ENCODE measurements around the gene PDE3B.

Gene PDE3B

DNA sequence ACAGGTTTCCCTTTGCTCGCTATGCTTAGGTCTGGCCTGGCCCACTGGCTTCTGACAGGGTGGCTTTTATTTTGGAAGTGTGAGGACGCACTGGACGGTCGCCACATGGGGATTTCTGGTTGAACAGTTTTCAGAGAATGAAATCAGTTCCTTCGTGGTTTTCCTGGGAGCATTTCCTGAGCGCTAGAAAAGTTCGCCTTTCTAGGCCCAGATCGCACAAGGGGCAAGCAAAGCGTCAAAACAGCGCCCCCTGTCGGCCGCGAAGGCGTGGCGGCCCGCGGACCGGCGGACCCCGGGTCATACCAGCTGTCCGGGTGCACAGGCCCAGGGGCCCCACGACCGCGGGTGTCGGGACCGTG is 261.1 kb downstream of the PDE3B start:
- ATAC-seq, result no peak
- no peak for TF ChIP-seq OSR1 (CRISPR knock-in tag; IDR thresholded peaks at IDR 0.05)
- TF ChIP-seq PPARA (CRISPR knock-in tag; IDR thresholded peaks at IDR 0.05; ENCODE audit: borderline replicate concordance), result no peak
- no peak for TF ChIP-seq ZNF8 (CRISPR knock-in tag; IDR thresholded peaks at IDR 0.05)
- no peak for TF ChIP-seq BACH2 (CRISPR knock-in tag; IDR thresholded peaks at IDR 0.05; ENCODE audit: borderline replicate concordance)
- no peak for TF ChIP-seq ESRRG (CRISPR knock-in tag; IDR thresholded peaks at IDR 0.05)
- TF ChIP-seq, protein P1, sequence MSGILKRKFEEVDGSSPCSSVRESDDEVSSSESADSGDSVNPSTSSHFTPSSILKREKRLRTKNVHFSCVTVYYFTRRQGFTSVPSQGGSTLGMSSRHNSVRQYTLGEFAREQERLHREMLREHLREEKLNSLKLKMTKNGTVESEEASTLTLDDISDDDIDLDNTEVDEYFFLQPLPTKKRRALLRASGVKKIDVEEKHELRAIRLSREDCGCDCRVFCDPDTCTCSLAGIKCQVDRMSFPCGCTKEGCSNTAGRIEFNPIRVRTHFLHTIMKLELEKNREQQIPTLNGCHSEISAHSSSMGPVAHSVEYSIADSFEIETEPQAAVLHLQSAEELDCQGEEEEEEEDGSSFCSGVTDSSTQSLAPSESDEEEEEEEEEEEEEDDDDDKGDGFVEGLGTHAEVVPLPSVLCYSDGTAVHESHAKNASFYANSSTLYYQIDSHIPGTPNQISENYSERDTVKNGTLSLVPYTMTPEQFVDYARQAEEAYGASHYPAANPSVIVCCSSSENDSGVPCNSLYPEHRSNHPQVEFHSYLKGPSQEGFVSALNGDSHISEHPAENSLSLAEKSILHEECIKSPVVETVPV (CRISPR knock-in tag; IDR thresholded peaks at IDR 0.05), result no peak
- no peak for TF ChIP-seq ZFP30 (CRISPR knock-in tag; IDR thresholded peaks at IDR 0.05)
- no peak for TF ChIP-seq TSHZ2 (CRISPR knock-in tag; IDR thresholded peaks at IDR 0.05)
- no peak for TF ChIP-seq TCF4 (CRISPR knock-in tag; IDR thresholded peaks at IDR 0.05; ENCODE audit: borderline replicate concordance)
- TF ChIP-seq ISL1 (CRISPR knock-in tag; IDR thresholded peaks at IDR 0.05), result no peak
- no peak for TF ChIP-seq ZFP3 (CRISPR knock-in tag; IDR thresholded peaks at IDR 0.05)
- no peak for TF ChIP-seq TOX (CRISPR knock-in tag; IDR thresholded peaks at IDR 0.05; ENCODE audit: borderline replicate concordance)
- no peak for TF ChIP-seq ZNF565 (CRISPR knock-in tag; conservative IDR thresholded peaks at IDR 0.05; ENCODE audit: low read depth)
- TF ChIP-seq ZNF70 (CRISPR knock-in tag; IDR thresholded peaks at IDR 0.05), result no peak
- TF ChIP-seq PATZ1 (CRISPR knock-in tag; IDR thresholded peaks at IDR 0.05; ENCODE audit: borderline replicate concordance), result no peak
- no peak for TF ChIP-seq CSDC2 (CRISPR knock-in tag; IDR thresholded peaks at IDR 0.05)
- TF ChIP-seq ARNTL (CRISPR knock-in tag; IDR thresholded peaks at IDR 0.05; ENCODE audit: borderline replicate concordance, low read depth), result no peak
- TF ChIP-seq SNAI2 (CRISPR knock-in tag; IDR thresholded peaks at IDR 0.05), result no peak

GRCh38 chr11:14905104-14906033 is 261.8 kb downstream of the PDE3B start:
- no peak for TF ChIP-seq ZNF8 (CRISPR knock-in tag; IDR thresholded peaks at IDR 0.05)
- TF ChIP-seq BACH2 (CRISPR knock-in tag; IDR thresholded peaks at IDR 0.05; ENCODE audit: borderline replicate concordance), result no peak
- TF ChIP-seq SNAI2 (CRISPR knock-in tag; IDR thresholded peaks at IDR 0.05), result no peak
- ATAC-seq, result no peak

DNA sequence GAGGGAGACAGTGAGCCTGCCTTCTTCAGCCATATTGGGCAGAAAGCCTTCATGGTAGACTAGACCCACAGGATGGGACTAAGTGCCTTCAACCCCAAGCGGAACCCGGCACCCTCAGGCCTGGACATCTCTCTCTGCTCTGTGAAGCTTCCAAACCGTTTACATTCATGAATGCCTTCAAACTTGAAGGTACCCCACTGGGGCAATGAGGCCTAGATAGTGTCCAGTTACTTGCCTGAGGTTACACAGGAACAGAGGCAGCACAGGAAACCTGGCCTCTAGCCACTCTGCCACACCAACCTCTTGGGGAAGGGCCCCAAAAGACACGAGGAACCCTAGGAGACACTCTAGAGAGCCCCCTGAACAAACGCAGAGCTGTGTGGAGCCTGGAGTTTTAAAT is 263.0 kb downstream of the PDE3B start:
- ATAC-seq, result no peak
- no peak for TF ChIP-seq TOX (CRISPR knock-in tag; IDR thresholded peaks at IDR 0.05; ENCODE audit: borderline replicate concordance)
- no peak for TF ChIP-seq BACH2 (CRISPR knock-in tag; IDR thresholded peaks at IDR 0.05; ENCODE audit: borderline replicate concordance)
- TF ChIP-seq, protein P2, sequence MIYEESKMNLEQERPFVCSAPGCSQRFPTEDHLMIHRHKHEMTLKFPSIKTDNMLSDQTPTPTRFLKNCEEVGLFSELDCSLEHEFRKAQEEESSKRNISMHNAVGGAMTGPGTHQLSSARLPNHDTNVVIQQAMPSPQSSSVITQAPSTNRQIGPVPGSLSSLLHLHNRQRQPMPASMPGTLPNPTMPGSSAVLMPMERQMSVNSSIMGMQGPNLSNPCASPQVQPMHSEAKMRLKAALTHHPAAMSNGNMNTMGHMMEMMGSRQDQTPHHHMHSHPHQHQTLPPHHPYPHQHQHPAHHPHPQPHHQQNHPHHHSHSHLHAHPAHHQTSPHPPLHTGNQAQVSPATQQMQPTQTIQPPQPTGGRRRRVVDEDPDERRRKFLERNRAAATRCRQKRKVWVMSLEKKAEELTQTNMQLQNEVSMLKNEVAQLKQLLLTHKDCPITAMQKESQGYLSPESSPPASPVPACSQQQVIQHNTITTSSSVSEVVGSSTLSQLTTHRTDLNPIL (CRISPR knock-in tag; IDR thresholded peaks at IDR 0.05; ENCODE audit: low read depth), result no peak

GRCh38 chr11:14906993-14907392 is 263.4 kb downstream of the PDE3B start:
- ATAC-seq, result no peak
- TF ChIP-seq ARNTL (CRISPR knock-in tag; IDR thresholded peaks at IDR 0.05; ENCODE audit: borderline replicate concordance, low read depth), result no peak
- no peak for TF ChIP-seq ISL1 (CRISPR knock-in tag; IDR thresholded peaks at IDR 0.05)
- TF ChIP-seq TCF4 (CRISPR knock-in tag; IDR thresholded peaks at IDR 0.05; ENCODE audit: borderline replicate concordance), result no peak
- TF ChIP-seq BACH2 (CRISPR knock-in tag; IDR thresholded peaks at IDR 0.05; ENCODE audit: borderline replicate concordance), result no peak
- no peak for TF ChIP-seq ZFP3 (CRISPR knock-in tag; IDR thresholded peaks at IDR 0.05)
- TF ChIP-seq, protein P2 (CRISPR knock-in tag; IDR thresholded peaks at IDR 0.05; ENCODE audit: low read depth), result no peak
- no peak for TF ChIP-seq ZC3H10 (CRISPR knock-in tag; IDR thresholded peaks at IDR 0.05)
- TF ChIP-seq CSDC2 (CRISPR knock-in tag; IDR thresholded peaks at IDR 0.05), result no peak
- TF ChIP-seq ZNF8 (CRISPR knock-in tag; IDR thresholded peaks at IDR 0.05), result no peak
- TF ChIP-seq GLIS3 (CRISPR knock-in tag; IDR thresholded peaks at IDR 0.05), result no peak
- no peak for TF ChIP-seq TOX (CRISPR knock-in tag; IDR thresholded peaks at IDR 0.05; ENCODE audit: borderline replicate concordance)
- TF ChIP-seq ZNF70 (CRISPR knock-in tag; IDR thresholded peaks at IDR 0.05), result no peak
- TF ChIP-seq, protein P3, sequence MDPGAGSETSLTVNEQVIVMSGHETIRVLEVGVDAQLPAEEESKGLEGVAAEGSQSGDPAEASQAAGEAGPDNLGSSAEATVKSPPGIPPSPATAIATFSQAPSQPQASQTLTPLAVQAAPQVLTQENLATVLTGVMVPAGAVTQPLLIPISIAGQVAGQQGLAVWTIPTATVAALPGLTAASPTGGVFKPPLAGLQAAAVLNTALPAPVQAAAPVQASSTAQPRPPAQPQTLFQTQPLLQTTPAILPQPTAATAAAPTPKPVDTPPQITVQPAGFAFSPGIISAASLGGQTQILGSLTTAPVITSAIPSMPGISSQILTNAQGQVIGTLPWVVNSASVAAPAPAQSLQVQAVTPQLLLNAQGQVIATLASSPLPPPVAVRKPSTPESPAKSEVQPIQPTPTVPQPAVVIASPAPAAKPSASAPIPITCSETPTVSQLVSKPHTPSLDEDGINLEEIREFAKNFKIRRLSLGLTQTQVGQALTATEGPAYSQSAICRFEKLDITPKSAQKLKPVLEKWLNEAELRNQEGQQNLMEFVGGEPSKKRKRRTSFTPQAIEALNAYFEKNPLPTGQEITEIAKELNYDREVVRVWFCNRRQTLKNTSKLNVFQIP (CRISPR knock-in tag; IDR thresholded peaks at IDR 0.05; ENCODE audit: borderline replicate concordance, low read depth), result no peak

Measured in SK-N-SH treated with all-trans-retinoic acid at 6 μM for 48 hours (cell line).